Endothelial cell of umbilical vein (primary cell): ENCODE results near the gene CLCN6.

Experiments
- CTCF ChIP-seq, 2 donors: IDR thresholded peaks; 1 replicate in 1 of 2; 2 replicates in 1 of 2; pipeline ENCODE4 v1.5.1; 2011; ENCODE audit warnings: low read length in 2 of 2, mild to moderate bottlenecking in 2 of 2, moderate library complexity in 2 of 2, control low read depth in 1 of 2, inconsistent platforms in 1 of 2, low read depth in 1 of 2; ENCODE audit not compliant: insufficient read depth in 1 of 2; ENCODE audit errors: extremely low read depth in 1 of 2
- JUN ChIP-seq: IDR thresholded peaks from 2 replicates; pipeline ENCODE4 v1.6.1; 2011; ENCODE audit warnings: borderline replicate concordance, low read depth; ENCODE audit not compliant: insufficient read length, insufficient read depth

- no peak for TF ChIP-seq CTCF (IDR thresholded peaks at IDR 0.05; ENCODE audit: extremely low read depth in 1 of 2, insufficient read depth in 1 of 2, low read depth in 1 of 2, low read length in 2 of 2)
- TF ChIP-seq JUN = no peak
These were observed 27.7 kb upstream of the CLCN6 start for GRCh38 chr1:11778336-11778735.
